HL-60 (cell line): ENCODE results near the gene DRC3.

Experiments
- SPI1 ChIP-seq: IDR thresholded peaks from 2 replicates; pipeline ENCODE4 v1.6.1; 2012; ENCODE audit warnings: low read depth, mild to moderate bottlenecking, borderline replicate concordance
- TF ChIP-seq, protein P1 (sequence below): IDR thresholded peaks from one replicate; pipeline ENCODE4 v1.5.1; 2011; ENCODE audit warnings: low read length, control low read depth, inconsistent platforms; ENCODE audit not compliant: insufficient read depth

DNA sequence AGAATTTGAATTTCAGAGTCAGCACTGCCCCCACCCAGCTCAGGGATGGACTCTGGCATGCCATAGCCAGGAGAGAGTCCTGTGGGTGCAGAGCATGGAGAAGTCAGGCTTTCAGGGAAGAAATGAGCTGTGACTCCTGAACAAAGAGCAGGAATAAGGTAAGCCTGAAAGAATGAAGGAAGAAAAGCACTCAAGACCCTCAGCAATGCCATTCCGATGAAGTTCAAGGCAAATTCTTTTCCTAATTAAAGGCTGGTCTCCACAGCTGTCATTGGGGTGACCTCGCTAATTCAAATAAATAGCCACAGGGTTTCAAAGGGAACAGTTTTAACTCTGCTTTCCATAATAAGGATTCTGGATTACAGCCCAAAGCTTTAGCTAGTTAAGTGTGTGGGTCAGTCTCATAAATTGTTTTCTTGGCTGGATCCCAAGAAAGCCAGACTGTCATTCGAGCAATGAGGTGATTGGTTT, 32.2 kb upstream of the DRC3 start:
- TF ChIP-seq, protein P1, sequence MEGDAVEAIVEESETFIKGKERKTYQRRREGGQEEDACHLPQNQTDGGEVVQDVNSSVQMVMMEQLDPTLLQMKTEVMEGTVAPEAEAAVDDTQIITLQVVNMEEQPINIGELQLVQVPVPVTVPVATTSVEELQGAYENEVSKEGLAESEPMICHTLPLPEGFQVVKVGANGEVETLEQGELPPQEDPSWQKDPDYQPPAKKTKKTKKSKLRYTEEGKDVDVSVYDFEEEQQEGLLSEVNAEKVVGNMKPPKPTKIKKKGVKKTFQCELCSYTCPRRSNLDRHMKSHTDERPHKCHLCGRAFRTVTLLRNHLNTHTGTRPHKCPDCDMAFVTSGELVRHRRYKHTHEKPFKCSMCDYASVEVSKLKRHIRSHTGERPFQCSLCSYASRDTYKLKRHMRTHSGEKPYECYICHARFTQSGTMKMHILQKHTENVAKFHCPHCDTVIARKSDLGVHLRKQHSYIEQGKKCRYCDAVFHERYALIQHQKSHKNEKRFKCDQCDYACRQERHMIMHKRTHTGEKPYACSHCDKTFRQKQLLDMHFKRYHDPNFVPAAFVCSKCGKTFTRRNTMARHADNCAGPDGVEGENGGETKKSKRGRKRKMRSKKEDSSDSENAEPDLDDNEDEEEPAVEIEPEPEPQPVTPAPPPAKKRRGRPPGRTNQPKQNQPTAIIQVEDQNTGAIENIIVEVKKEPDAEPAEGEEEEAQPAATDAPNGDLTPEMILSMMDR: no peak
- no peak for TF ChIP-seq SPI1
